22Rv1 (cell line): ENCODE measurements around the gene RAPGEF4.

ENCODE experiments used
- CTCF ChIP-seq: fragments of 450-650 bp; IDR thresholded peaks from 2 replicates; pipeline ENCODE4 v1.5.1; 2017; ENCODE audit warnings: mild to moderate bottlenecking
- ZFX ChIP-seq: fragments of 450-650 bp; IDR thresholded peaks from 2 replicates; pipeline ENCODE4 v1.6.1; 2017; ENCODE audit warnings: antibody characterized with exemption, borderline replicate concordance

- TF ChIP-seq CTCF (no peak), ZFX (no peak)
Observed at GRCh38 chr2:172739661-172740266, 4.1 kb downstream of the RAPGEF4 start.
